GM13977 (cell line): ENCODE data around the gene MTA1.

Experiments used
- DNase-seq: peaks from one replicate; pipeline ENCODE4 v3.0.0; 2012; ENCODE audit warnings: low spot score
- CTCF ChIP-seq: IDR thresholded peaks from 2 replicates; pipeline ENCODE4 v1.5.1; 2012; ENCODE audit warnings: mild to moderate bottlenecking, control low read depth; ENCODE audit not compliant: insufficient read depth; ENCODE audit errors: extremely low read depth, missing control alignments
- in situ Hi-C: fragments of 300-500 bp; cut with MboI; formaldehyde crosslinking; loops from one replicate; pipeline ENCODE4 v1.12.0; 2022; ENCODE audit warnings: low sequenced_read_pairs, low pct_unique_long_range_greater_than_20kb, mixed read lengths, inconsistent platforms; ENCODE audit not compliant: unreplicated experiment

The MTA1 gene

GRCh38 chr14:105467249-105467941 is 47.8 kb downstream of the MTA1 start:
- TF ChIP-seq CTCF = no peak
- no peak for DNase-seq
- in situ Hi-C loops = no loop called here

GRCh38 chr14:105467942-105468471 is 48.4 kb downstream of the MTA1 start:
- in situ Hi-C loops = no loop called here
- TF ChIP-seq CTCF = no peak
- DNase-seq = no peak

GRCh38 chr14:105468621-105469241 is 49.1 kb downstream of the MTA1 start:
- in situ Hi-C loops = no loop called here
- no peak for TF ChIP-seq CTCF
- DNase-seq = no peak

- TF ChIP-seq CTCF = no peak
- DNase-seq = no peak
- in situ Hi-C loops = no loop called here
Measured at GRCh38 chr14:105469456-105470349, 50.1 kb downstream of the MTA1 start.

- TF ChIP-seq CTCF = no peak
- in situ Hi-C loops = no loop called here
- no peak for DNase-seq
Measured at GRCh38 chr14:105470350-105471296, 51.0 kb downstream of the MTA1 start.

GRCh38 chr14:105471297-105471821 is 51.7 kb downstream of the MTA1 start:
- DNase-seq = no peak
- TF ChIP-seq CTCF = no peak
- in situ Hi-C loops = no loop called here
